GM10847 (cell line): ENCODE data around the gene EZH1.

Experiments
- POLR2A ChIP-seq: IDR thresholded peaks from 2 replicates; pipeline ENCODE4 v1.6.1; 2011; ENCODE audit not compliant: insufficient read length; ENCODE audit errors: extremely low read depth

Gene EZH1

GRCh38 chr17:42670789-42671657 lies 73.8 kb downstream of the EZH1 start:
- no peak for TF ChIP-seq POLR2A

GRCh38 chr17:42669977-42670788 lies 74.7 kb downstream of the EZH1 start:
- TF ChIP-seq POLR2A, result no peak

GRCh38 chr17:42669705-42669976 lies 75.2 kb downstream of the EZH1 start:
- no peak for TF ChIP-seq POLR2A

GRCh38 chr17:42667088-42667951 lies 77.5 kb downstream of the EZH1 start:
- TF ChIP-seq POLR2A, result no peak

GRCh38 chr17:42665581-42666001 lies 79.2 kb downstream of the EZH1 start:
- TF ChIP-seq POLR2A, result no peak

- no peak for TF ChIP-seq POLR2A
Measured at GRCh38 chr17:42660692-42661345, 84.0 kb downstream of the EZH1 start.

- peak; percentile 24 for TF ChIP-seq POLR2A
Measured at GRCh38 chr17:42659079-42659931, 85.5 kb downstream of the EZH1 start, which contains the start of gene TUBG2. Gene TUBG2 (plus strand): TSS chr17:42659284. CDS start chr17:42659504, 220 bp downstream.

GRCh38 chr17:42657824-42658588 lies 86.8 kb downstream of the EZH1 start:
- no peak for TF ChIP-seq POLR2A

- TF ChIP-seq POLR2A, result no peak
Measured at GRCh38 chr17:42655528-42655927, 89.3 kb downstream of the EZH1 start.

- TF ChIP-seq POLR2A, result no peak
Measured at GRCh38 chr17:42653179-42654124, 91.4 kb downstream of the EZH1 start.

- no peak for TF ChIP-seq POLR2A
Measured at GRCh38 chr17:42651392-42651791, 93.4 kb downstream of the EZH1 start.
